GM12872 (cell line): Measurements from ENCODE around the gene TBCEL.

Experiments
- CTCF ChIP-seq: IDR thresholded peaks from 3 replicates; pipeline ENCODE4 v1.5.1; 2011; ENCODE audit warnings: low read depth, mild to moderate bottlenecking, low read length, moderate library complexity; ENCODE audit not compliant: insufficient read depth

TBCEL gene

GRCh38 chr11:121127809-121128208, 103.9 kb downstream of the TBCEL start:
- no peak for TF ChIP-seq CTCF

- no peak for TF ChIP-seq CTCF
Observed at GRCh38 chr11:121129362-121130340, 105.7 kb downstream of the TBCEL start.

GRCh38 chr11:121131656-121132055, 107.8 kb downstream of the TBCEL start:
- no peak for TF ChIP-seq CTCF

- no peak for TF ChIP-seq CTCF
Observed at GRCh38 chr11:121132211-121132976, 108.5 kb downstream of the TBCEL start.

GRCh38 chr11:121134741-121135312, 110.9 kb downstream of the TBCEL start:
- no peak for TF ChIP-seq CTCF

GRCh38 chr11:121137005-121137404, 113.1 kb downstream of the TBCEL start:
- TF ChIP-seq CTCF = no peak

- no peak for TF ChIP-seq CTCF
Observed at GRCh38 chr11:121138259-121138658, 114.4 kb downstream of the TBCEL start.
